ENCODE data around the gene AHCYL2.
"Not testable (repeated sequence)": the region's sequence is repeated elsewhere in the genome, so short reads cannot be mapped to it uniquely, and the experiment has no call there.

Gene AHCYL2

DNA sequence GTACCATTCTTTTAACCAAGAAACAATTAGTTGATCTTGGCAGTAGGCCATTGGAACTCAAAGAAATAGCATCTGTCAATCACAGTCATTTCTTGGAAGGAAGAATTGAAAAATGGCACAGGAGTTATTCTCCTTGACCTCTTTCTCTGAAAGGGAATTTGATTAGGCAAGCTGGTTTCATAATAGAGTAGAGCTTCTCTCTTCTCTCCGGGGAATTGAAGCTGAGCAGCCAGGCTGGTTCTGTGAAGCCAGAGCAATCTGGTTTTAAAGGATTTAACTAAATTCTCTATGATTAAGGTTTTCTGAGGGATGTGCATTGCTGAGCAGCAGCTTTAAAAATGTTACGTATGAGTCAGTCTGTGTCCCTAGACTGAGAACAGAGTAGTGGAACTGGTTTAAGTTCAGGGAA, 70.2 kb downstream of the AHCYL2 start:
- no peak for DNase-seq

DNA sequence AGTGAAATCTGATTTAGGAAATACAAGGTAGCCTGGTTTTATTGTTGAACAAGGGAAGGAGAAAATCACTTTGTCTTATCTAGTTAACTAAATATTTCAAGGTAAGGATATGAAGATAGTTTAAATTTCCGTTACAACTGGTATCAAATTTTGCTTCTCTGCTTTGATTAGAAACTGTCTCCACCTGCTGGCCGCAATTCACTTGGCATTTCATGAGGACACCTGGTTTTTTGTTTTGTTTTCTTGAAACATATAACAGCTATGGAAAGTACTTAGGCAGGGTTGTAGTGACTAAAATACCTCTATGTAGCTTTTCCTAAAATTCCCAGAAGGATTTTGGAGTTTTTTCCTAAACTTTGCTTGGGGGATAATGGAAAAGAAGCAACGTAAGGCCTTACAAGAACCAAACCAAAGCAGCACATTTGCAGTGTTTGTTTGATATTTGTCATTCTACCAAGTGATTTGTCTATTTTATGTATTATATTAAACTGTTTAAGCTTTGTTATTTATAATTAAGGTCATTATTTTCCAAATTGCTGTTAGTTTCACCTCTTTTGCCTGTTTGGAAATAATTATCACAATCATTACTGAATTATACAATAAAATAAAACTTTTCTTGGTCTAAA, 73.6 kb downstream of the AHCYL2 start:
- DNase-seq, result peak; percentile 77

DNA sequence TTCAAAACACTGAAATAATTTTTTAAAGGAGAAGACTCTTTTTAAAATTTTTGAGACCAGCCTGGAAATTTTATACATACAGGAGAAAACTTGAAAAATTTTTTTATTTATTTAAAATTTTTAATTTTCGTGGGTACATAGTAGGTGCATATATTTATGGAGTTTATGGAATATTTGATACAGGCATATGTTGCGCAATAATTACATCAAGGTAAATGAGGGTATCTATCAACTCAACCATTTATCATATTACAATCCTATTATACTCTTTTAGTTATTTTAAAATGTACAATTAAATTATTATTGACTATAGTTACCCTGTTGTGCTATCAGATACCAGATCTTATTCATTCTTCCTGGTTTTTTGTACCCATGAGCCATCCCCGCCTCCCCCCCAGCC, 75.1 kb downstream of the AHCYL2 start:
- no peak for DNase-seq

DNA sequence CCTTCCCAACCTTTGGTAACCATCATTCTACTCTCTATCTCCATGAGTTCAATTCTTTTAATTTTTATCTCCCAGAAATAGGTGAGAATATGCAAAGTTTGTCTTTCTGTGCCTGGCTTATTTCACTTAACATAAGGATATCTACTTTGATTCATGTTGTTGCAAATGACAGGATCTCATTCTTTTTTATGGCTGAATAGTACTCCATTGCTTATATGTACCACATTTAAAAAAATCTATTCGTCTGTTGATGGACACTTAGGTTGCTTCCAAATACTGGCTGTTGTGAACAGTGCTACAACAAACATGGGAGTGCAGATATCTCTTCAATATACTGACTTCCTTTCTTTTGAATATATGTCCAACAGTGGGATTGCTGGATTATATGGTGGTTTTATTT, 75.5 kb downstream of the AHCYL2 start:
- DNase-seq, result not testable (repeated sequence)

DNA sequence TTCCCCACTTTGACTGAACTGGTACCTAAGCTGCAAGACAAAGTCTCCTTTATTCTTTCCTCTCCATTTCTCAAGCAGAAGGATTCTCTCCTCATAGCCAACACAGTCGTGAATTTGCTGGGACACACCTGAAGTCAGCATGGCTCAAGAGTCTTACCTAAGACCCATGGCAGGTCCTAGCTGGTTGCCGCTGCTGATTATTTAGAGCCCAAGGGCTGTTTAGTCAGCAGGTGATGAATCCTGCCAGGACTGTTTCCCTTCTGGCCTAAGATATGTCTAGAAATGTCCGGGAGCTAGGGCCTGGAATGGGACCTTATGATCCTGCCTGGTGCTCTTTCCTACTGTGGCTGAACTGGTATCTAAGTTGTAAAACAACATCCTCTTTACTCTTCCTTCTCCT, 82.8 kb downstream of the AHCYL2 start:
- no peak for DNase-seq

DNA sequence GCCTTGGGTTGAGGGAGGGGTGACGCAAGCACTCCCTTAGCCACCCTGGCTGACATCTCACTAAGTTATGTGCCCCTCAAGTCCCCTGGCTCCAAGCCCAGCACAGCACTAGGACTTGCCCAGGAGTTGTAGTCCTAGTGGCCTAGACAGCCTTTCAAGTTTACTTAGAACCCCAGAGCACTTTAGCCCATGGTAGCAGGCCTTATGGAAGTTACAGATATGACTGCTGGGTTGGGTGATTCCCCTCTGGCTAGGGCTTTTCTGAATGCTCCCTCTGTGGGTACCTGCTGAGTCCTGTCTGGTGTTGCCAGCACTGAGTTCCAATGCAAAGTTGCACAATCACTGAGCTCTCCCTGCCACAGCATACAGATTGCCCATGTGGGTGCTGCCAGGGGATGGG, 83.2 kb downstream of the AHCYL2 start:
- DNase-seq, result peak; percentile 25

DNA sequence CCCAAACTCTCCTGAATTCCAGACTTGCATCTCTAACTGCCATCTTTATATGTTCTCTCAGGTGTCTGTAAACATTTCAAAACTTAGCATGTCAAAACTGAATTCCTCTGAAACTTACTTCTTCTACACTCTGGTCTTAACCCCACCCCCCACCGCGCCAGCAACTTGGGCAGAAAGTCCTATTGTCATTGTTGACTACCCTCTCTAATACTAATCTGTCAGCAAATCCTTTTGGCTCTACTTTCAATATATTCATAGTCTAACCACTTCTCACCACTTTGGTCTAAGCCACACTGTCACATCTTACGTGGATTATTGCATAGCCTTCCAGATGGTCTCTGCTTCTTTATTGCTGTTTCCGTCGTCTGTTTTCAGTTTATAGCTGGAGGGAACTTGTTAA, 86.6 kb downstream of the AHCYL2 start:
- DNase-seq, result no peak

DNA sequence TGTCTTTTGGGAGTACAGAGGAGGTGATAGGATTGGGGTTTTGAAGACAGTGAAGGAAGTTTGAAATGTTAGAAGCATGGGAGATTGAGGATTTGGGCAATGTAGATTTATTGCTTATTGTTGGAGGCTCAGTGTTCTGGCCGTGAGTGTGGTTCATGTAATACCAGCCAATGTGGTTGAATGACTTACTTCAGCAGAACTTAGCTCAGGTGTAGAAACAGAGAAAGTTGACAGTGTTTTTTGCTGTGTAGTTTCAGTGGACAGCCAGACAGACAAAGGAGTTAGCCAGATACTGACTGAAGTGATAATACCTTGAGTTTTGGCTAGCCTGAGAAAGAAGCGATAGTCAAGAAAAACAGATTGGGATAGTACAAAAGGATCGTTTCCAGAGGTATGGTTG, 88.5 kb downstream of the AHCYL2 start:
- DNase-seq, result no peak

DNA sequence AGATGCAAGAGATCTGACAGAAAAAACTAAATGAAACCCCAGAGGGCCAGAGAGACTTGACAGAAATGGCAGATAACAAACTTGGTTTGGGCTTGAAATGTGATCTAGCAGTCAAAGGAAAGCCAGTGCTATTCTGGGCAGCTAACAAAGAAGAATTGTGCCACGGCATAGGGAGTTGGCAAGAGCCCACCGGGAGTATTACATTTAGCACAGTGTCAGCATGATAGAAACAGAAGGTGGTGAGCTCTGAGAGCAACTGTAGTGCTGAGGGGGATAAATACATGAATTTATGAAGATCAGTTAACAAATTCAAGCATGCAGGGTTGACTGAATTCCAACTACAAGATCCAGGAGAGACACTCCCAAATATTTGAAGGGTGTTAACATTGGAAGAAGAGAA, 91.1 kb downstream of the AHCYL2 start:
- DNase-seq, result no peak

DNA sequence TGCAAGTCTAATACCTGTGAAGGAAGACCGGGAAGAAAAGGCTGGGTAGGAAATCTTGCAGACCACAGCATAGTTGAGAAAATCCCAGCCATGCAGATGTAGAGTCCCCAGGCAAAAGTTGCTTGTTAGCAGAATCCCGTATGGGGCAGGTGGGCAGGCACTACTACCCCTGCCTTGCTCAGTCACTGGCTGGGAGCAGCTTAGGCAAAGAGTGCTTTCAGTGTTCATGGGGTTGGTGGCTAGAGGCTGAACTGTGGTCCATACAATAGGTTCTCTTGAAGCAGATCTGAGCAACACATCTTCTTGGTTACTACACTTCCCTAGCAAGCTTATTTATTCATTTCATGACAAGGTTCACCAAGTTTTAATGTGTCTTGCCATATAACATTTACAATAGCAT, 92.6 kb downstream of the AHCYL2 start:
- DNase-seq, result no peak

DNA sequence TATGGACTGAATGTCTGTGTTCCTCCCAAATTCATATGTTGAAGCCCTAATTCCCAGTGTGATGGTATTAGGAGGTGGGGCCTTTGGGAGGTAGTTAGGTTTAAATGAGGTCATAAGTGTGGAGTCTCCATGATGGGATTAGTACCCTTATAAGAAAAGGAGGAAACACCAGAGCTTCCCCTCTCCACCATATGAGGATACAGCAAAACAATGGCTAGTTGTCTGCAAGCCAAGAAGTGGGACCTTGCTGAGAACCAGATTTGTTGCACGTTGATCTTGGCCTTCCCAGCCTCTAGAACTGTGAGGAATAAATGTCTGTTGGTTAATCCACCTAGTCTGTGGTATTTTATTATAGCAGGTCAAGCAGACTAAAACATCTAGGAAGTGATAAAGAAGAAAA, 102.2 kb downstream of the AHCYL2 start:
- no peak for DNase-seq

DNA sequence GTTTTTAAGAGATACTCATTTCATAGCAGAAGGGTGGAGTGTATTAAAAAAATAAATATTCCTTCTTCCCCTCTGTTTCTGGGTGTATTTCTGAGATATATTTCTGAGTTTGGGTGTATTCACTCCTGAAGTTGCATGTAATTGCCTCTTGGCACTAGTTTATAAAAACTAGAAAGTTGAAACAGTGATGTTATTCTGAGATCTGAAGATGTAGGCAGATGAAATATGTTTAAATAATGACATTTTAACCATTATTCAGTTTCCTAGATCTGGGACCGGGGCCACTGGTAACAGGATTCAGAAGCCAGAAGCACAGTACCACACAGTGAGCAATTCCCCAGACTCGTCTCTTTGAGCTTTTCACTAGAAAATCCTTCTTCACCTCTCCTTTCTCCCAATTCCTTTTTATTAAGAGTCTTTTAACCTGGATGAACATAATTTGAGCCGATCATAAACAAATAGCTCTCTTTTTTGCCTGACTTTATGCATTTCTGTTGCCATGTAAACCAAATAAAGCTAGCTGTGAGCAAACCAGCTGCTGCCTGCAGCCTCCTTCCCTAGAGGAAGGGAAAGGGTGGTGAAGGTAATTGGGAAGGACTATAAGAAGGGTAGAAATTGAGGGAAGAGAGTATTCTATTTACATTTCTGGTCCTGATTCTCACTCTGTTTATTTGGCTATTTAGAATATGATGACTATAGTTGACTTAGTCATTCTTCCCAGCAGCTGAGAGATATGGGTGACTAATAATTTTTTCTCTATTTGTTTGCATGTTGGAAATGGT, 107.6 kb downstream of the AHCYL2 start:
- DNase-seq, result no peak

DNA sequence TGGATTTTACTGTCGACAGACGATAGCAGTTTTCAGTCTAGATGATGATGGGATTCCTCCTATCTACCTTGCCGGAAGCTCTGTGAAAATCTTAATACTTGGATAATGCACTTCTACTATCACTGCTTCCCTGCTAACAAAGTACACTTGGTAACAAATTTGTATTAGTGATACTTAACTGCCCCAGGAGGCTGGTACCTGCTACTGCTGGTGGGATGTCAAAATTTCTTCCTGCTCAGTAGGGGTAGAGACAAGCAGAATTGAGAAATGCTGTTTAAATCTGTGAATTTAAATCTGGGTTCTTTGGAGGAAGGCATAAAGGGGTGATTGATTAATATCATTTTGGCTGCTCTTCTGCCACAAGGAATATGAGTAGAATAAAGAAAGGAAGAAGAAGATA, 109.6 kb downstream of the AHCYL2 start:
- DNase-seq, result no peak

DNA sequence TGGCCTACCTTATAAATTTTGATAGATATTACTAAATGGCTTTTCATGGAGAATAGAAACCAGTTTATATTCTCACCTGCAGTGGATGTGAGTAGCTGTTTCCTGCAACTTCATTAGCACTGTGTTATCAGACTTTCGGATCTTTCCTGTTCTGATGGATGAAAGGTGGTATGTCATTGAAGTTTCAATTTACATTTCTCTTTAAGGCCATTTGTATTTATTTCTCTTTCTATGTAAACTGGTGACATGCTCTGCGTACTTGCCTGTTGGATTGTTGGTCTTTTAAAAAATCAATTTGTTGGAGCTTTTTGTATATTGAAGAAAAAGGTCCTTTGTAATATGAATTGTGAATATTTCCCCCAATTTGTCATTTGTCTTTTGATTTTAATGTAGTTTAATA, 113.6 kb downstream of the AHCYL2 start:
- DNase-seq, result no peak

DNA sequence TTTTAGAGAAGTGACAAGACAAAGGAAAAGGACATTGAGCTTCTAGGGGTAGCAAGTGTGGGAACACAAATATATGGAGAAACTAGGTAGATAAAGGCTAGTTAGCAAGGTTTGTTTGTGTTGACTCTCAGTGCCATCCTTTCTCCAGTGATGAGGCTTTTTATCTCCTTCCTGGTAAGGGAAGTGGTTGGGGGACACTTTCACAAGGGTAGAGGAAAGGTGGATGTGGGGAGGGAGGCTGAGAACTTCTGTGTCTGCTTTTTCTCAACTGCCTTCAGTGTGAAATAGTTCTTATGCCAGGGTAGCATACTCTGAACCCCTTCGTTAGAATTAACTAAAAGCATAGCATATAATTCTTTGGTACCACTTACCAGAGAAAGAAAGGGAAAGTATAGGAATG, 116.4 kb downstream of the AHCYL2 start:
- no peak for DNase-seq

DNA sequence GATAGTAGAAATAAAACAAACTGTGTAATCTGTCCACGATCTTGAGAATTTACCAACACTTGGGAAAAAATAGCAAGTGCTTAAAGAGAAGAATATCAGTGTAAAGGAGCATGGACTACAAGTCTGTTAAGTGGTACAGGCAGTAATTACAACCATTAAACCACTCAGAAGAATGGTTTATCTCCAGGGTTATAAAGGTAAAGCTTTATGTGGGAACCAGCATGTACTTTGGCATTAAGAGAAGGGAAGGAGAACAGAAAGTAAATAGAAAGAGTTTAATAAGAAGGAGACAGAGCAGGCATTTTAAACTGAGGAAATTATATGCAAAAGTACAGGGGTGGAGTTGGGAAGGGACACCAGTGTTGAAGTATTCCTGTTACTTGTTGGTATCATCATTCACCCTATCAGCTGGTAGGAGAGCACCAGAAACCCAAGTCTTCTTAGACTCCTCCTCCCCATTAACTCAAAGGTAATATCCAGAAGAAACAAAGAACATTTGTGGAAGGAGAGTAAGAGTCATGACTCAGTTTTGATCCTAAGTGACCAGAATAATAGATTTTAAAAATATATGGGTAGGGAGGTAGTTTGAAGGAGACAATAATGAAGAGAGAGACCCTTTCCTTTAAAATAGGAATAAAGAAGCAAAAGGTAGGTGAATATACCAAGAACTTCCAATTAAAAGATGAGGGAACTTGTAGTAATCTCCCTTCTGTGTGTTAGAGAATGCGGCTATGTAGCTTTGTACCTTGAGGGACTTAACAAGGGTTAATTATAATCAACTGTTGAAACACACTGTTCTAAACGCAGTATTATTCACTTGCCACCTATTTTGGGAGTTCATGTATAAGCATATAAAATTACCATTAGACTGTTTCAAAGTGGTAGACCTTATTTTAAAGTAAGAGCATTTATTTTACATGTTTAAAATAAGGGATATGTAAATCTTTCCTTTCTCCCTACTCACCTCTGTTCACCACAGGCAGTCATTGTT, 117.3 kb downstream of the AHCYL2 start:
- DNase-seq, result no peak

DNA sequence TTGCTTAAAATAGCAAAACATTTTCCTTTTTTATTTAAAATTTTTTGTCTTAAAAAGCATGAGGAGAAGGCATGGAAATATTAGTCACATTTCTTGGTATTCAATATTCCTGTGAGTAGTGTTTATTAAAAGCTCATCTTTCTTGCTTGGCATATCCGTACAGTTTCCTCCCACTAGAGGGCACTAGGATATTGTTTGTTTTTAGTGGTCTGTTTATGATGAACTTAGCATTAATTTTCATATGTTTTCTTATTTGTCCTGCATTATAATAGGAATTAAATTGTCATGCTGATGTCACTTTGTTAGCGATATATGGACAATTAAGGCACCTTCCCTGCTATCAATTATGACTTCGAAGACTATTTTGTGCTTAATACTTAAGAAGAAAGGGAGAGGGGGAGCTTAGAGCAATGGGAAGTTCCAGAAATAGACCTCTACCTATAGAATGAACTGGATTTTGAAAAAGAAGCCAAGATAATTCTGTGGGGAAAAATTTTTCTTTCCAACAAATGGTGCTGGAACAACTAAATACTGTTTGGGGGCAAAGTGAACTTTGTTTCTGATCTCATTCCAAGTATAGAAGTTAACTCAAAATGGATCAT, 118.4 kb downstream of the AHCYL2 start:
- DNase-seq, result peak; percentile 79

DNA sequence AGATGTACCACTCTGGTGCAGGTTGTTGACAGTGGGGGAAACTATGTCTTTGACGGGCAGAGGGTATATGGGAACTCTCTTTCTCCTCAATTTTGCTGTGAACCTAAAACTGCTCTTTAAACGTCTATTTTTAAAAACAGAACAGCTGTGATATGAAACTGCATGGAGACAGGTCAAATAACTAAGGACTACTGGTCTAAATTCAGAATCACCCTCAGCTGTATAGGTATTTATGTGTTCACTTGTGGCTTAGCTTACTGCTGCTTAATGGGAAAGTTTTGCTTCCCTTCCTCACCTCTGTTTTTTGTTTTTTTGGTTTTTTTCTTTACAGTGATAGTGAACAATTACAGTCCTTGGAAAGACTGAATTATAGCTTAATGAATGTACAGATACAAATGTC, 122.5 kb downstream of the AHCYL2 start:
- no peak for DNase-seq

DNA sequence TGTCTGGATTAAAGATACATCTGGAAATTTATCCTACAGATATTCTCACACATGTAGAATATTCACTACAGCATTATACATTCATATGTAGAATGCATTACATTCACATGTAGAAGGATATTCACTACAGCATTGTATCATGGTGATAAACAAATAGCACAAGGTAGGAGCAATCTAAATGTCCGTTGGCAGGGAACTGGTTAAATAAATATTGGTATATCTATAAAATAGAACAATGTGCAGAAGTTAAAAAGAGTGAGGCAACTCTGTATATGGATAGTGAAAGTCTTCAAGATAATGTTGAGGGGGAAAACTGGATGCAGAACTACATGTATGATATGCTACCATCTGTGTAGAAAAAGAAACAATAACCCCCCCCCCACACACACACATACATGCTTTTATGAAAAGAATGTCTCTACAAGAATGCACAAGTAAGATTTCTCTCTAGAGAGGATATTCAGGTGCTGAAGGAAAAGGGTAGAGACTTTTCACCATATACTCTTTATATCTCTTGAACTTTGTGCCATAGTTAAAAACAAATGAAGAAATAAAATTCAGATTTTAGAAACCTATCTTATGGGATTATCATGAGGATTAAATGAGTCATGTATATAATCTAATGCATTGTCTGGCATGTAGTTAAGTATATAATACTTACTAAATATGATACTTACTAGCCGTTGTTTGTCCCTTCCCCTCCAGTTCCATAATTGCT, 123.4 kb downstream of the AHCYL2 start:
- no peak for DNase-seq

DNA sequence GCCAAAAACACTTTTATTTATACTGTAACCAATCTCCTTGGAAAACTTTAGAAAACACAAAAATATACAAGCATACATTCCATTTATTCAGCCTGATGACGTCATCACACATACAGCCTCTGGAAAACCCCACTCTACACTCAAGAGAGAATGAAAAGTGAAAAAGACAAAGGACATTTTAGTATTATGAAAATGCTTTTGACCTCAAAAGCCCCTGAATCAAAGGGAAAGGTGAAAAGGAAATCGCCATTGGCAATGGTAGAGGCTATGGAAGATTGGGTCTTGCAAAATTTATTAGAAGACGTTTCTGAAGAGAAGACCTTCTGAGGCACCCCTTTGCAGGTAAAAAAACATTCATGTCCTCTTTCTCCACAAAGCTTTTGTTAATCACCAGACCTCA, 126.5 kb downstream of the AHCYL2 start:
- DNase-seq, result no peak

DNA sequence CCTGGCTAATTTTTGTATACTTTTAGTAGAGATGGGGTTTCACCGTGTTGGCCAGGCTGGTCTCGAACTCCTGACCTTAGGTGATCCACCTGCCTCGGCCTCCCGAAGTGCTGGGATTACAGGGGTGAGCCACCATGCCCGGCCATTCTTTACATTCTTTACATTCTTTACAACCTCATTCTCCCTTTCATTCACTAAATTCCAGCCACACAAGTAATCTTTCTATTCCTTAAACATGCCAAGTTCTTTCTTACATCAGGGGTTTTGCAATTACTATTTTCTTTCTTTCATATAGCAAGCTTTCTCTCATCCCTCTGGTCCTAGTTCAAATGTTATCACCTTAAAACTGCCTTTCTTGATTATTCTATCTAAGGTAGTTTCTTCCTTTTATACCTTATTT, 128.3 kb downstream of the AHCYL2 start:
- DNase-seq, result not testable (repeated sequence)

DNA sequence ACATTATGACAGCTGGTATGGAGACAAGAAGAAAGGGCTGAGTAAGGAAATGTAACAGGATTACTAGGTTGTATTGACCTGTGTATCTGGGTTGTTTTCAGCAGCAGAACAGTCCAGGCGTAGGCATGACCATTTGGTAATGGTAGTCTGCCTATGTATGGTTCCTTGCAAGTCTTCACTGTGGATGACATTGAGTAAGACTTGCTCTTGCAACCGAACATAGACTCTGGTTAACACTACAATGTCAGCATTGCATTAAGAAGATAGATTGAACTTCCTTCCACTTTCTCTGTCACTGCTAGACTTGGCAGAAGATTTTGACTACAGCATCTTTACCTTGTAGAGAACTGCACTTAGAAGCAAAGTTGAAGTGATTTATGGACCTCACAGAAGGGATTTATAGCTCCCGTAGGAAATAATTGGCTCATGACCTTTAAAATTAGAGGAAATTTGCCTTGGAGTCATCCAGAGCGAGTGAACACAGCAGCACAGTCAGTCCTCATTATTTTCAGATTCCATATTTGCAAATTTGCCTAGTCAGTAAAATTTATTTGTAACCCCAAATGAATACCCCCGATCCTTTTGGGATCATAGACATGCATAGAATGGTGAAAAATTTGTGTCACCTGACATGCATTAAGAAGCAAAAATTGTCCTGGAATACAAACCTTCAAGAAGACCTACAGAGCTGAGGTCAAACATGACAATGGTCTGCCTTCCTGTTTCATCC, 129.8 kb downstream of the AHCYL2 start:
- DNase-seq, result no peak

All from hematopoietic multipotent progenitor cell treated with erythropoietin and hydrocortisone succinate and interleukin-3 and kit ligand, for 4 days (in vitro differentiated cells).